Islet precursor cell (in vitro differentiated cells): ENCODE measurements around the gene FAM81B.

Source experiments
- DNase-seq: peaks from one replicate; pipeline ENCODE4 v3.0.0-alpha.2; 2018

The FAM81B gene

DNA sequence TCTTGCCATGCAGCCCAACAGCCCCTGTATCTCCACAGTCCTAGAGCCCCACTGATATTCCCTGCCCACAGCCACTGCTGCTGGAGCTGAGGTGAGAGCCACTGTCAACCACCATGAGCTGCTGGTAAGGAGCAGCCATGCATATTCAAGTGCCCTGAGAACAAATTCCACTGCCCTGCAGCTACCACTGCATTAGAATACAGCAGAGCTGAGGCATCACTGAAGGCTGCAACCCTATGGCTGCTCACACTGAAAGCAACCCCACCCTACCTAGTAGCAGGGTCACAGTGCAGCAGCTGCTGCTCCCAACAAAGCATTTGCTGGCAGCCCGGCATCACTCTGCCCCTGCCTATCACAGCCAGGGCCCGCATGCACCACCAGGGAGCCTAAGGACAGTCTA is 95.0 kb downstream of the FAM81B start:
- no peak for DNase-seq

DNA sequence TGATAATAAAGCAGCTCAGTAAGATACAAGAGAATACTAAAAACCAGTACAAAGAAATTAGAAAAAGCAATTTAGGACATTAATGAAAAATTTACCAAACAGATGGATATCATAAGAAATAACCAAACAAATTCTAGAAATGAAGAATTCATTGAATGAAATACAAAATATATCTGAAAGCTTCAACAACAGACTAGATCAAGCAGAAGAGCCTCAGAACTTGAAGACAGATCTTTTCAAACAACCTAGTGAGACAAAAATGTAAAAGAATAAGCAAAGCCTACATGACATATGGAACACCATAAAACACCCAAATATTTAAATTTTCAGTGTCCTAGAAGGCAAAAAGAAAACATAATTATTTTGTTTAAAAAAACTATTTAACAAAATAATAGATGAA is 96.7 kb downstream of the FAM81B start:
- DNase-seq = no peak
